Stimulated activated CD4-positive, alpha-beta T cell treated with anti-CD3 and anti-CD28 coated beads, Interleukin-1b, Interleukin-23, amount 100 ng/mL, for 24 hours (primary cell): Measurements from ENCODE around the gene ATAD3C.
A peak's percentile ranks its signal among the peaks of the same experiment; 100 is the strongest.
"Not testable (repeated sequence)": the region's sequence is repeated elsewhere in the genome, so short reads cannot be mapped to it uniquely, and the experiment has no call there.

Experiments used
- DNase-seq, 4 experiments: peaks; one replicate each; pipeline ENCODE4 v3.0.0-alpha.2; 2020; ENCODE audit warnings: low read depth in 4 of 4, low spot score in 1 of 4

The ATAD3C gene

GRCh38 chr1:1449099-1449739 lies at the start of gene ATAD3C:
Gene ATAD3C, plus strand, starts transcription at chr1:1449689. Its CDS starts 995 bp downstream, at chr1:1450684.
- DNase-seq: no peak

GRCh38 chr1:1399872-1400575 lies 49.5 kb upstream of the ATAD3C start:
- peak in 1 of 4 experiments; percentile 25 for DNase-seq

- DNase-seq: no peak
These were observed 48.7 kb upstream of the ATAD3C start for GRCh38 chr1:1400576-1401456.

GRCh38 chr1:1401457-1402010 lies 48.0 kb upstream of the ATAD3C start:
- no peak for DNase-seq

- peak in 2 of 4 experiments; percentile 25 to 31 for DNase-seq
These were observed 47.2 kb upstream of the ATAD3C start for GRCh38 chr1:1402072-1402900.

GRCh38 chr1:1402901-1403392 lies 46.5 kb upstream of the ATAD3C start:
- DNase-seq: not testable (repeated sequence)

- no peak for DNase-seq
These were observed 45.8 kb upstream of the ATAD3C start for GRCh38 chr1:1403653-1404052.

GRCh38 chr1:1406101-1406820 lies 43.2 kb upstream of the ATAD3C start:
- DNase-seq: no peak

- DNase-seq: peak; percentile 86 to 95 (median 90)
These were observed 42.5 kb upstream of the ATAD3C start, which contains the start of gene MRPL20 for GRCh38 chr1:1406821-1407635. Gene MRPL20, minus strand, starts transcription at chr1:1407293. Its CDS starts 76 bp downstream, at chr1:1407217.

- no peak for DNase-seq
These were observed 41.7 kb upstream of the ATAD3C start for GRCh38 chr1:1407636-1408318.

GRCh38 chr1:1410238-1410637 lies 39.3 kb upstream of the ATAD3C start:
- DNase-seq: not testable (repeated sequence)

- no peak for DNase-seq
These were observed 37.9 kb upstream of the ATAD3C start for GRCh38 chr1:1411626-1412025.

- DNase-seq: not testable (repeated sequence)
These were observed 37.1 kb upstream of the ATAD3C start for GRCh38 chr1:1412311-1412902.

- DNase-seq: no peak
These were observed 33.7 kb upstream of the ATAD3C start for GRCh38 chr1:1415751-1416150.

GRCh38 chr1:1417396-1417795 lies 32.1 kb upstream of the ATAD3C start:
- not testable (repeated sequence) for DNase-seq

GRCh38 chr1:1417825-1418463 lies 31.5 kb upstream of the ATAD3C start:
- DNase-seq: not testable (repeated sequence)
